Caco-2 (cell line): ENCODE measurements around the gene HDDC2. TPM values are rescaled to one million over a fixed set of nuclear protein-coding genes. Genes with fewer than 3 reads are reported as not detected.

ENCODE experiments used
- BruUV-seq: library from RNA; stranded (reverse); fragments of 400-500 nt; replicated peaks from 2 replicates; lab custom pipeline; 2021; lab: Mats Ljungman, UMichigan
- CTCF ChIA-PET: fragments of 300-600 bp; sonication (Branson Sonifier 250); formaldehyde crosslinking; loops from one replicate; lab custom pipeline; 2022; ENCODE audit warnings: antibody characterized with exemption; lab: Charles Lee
- POLR2A ChIA-PET: fragments of 300-600 bp; sonication (Branson Sonifier 250); formaldehyde crosslinking; loops from one replicate; lab custom pipeline; 2022; ENCODE audit warnings: antibody characterized with exemption; lab: Charles Lee
- DNase-seq, 2 experiments: peaks; one replicate each; pipeline versions ENCODE4 v3.0.0 to v3.0.0-alpha.2; 2020 to 2022
- H3K27me3 ChIP-seq: replicated peaks from 2 replicates; pipeline ENCODE4 v1.6.0; 2011; ENCODE audit warnings: low read length; ENCODE audit not compliant: control insufficient read depth, insufficient read depth
- H3K36me3 ChIP-seq: 2 replicates; pipeline ENCODE4 v1.5.1; 2011; ENCODE audit warnings: low read length; ENCODE audit not compliant: control insufficient read depth, insufficient read depth
- H3K4me1 ChIP-seq: fragments of 250-450 bp; sonication (Bioruptor Pico); 2 replicates; pipeline ENCODE4 v1.5.1; 2020; ENCODE audit warnings: mild to moderate bottlenecking
- H3K4me3 ChIP-seq: 2 replicates; pipeline ENCODE4 v1.5.1; 2011; ENCODE audit warnings: low read depth, mild to moderate bottlenecking, control low read depth, low read length
- H3K9me3 ChIP-seq: fragments of 250-450 bp; sonication (Bioruptor Pico); 2 replicates; pipeline ENCODE4 v1.5.1; 2020; ENCODE audit warnings: mild to moderate bottlenecking, moderate library complexity
- H3K27ac Mint-ChIP-seq: one replicate; pipeline ENCODE4 v1.8.0; 2022; ENCODE audit warnings: mixed read lengths; ENCODE audit not compliant: unreplicated experiment
- H3K27me3 Mint-ChIP-seq: one replicate; pipeline ENCODE4 v1.8.0; 2022; ENCODE audit warnings: mixed read lengths; ENCODE audit not compliant: insufficient read depth, unreplicated experiment
- H3K36me3 Mint-ChIP-seq: one replicate; pipeline ENCODE4 v1.8.0; 2022; ENCODE audit warnings: mild to moderate bottlenecking, mixed read lengths; ENCODE audit not compliant: insufficient read depth, unreplicated experiment
- H3K4me1 Mint-ChIP-seq: one replicate; pipeline ENCODE4 v1.8.0; 2022; ENCODE audit warnings: low read depth, mixed read lengths; ENCODE audit not compliant: unreplicated experiment
- H3K4me3 Mint-ChIP-seq: one replicate; pipeline ENCODE4 v1.8.0; 2022; ENCODE audit warnings: mild to moderate bottlenecking, moderate library complexity, mixed read lengths; ENCODE audit not compliant: unreplicated experiment
- H3K9me3 Mint-ChIP-seq: one replicate; pipeline ENCODE4 v1.8.0; 2022; ENCODE audit warnings: mixed read lengths; ENCODE audit not compliant: unreplicated experiment
- CTCF ChIP-seq, 2 experiments: fragments of 200-600 bp in 1 of 2; IDR thresholded peaks; 1 replicate in 1 of 2; 2 replicates in 1 of 2; pipeline versions ENCODE4 v1.5.1 to v1.8.0; 2011 to 2022; ENCODE audit warnings: antibody characterized with exemption in 1 of 2, control low read depth in 1 of 2, inconsistent platforms in 1 of 2, low read depth in 1 of 2, low read length in 1 of 2, mild to moderate bottlenecking in 1 of 2, moderate library complexity in 1 of 2; ENCODE audit not compliant: insufficient read depth in 1 of 2, severe bottlenecking in 1 of 2, unreplicated experiment in 1 of 2
- intact Hi-C: fragments of 100-400 bp; cut with micrococcal nuclease; formaldehyde crosslinking; loops from one replicate; pipeline ENCODE4 v1.10.0; 2022; ENCODE audit not compliant: unreplicated experiment
- total RNA-seq: library from RNA; stranded (reverse); gene quantifications from 2 replicates; pipeline ENCODE4 v1.2.3, GENCODE V29; 2022

Gene HDDC2
- total RNA-seq, 1 experiment from 2014 or later = 66.5 TPM

- Mint-ChIP-seq H3K4me1 (no peaks in the 10 kb centered on the region), H3K4me3 (no peak overlapping the region), H3K9me3 (no peaks in the 10 kb centered on the region), H3K27ac (no peak overlapping the region), H3K36me3 (peaks cover 2% of the 10 kb centered on the region), H3K27me3 (no peaks in the 10 kb centered on the region)
- Histone ChIP-seq H3K27me3 (no peaks in the 10 kb centered on the region), H3K4me1 (no peaks in the 10 kb centered on the region), H3K4me3 (no peak overlapping the region), H3K9me3 (no peaks in the 10 kb centered on the region), H3K36me3 (no peaks in the 10 kb centered on the region)
- intact Hi-C loops = loop anchor here (5.0 kb wide), 1 partner anchor 63 kb away; no protein-coding TSS in a partner anchor
- no peak for TF ChIP-seq CTCF (IDR thresholded peaks at IDR 0.05; ENCODE audit: insufficient read depth in 1 of 2, low read depth in 1 of 2, low read length in 1 of 2, severe bottlenecking in 1 of 2, unreplicated experiment in 1 of 2)
- BruUV-seq = no TSS peak
- CTCF ChIA-PET = no interaction called here
- DNase-seq = no peak
- POLR2A ChIA-PET = no interaction called here
These were observed 46.6 kb downstream of the HDDC2 start for GRCh38 chr6:125255201-125255600.

DNA sequence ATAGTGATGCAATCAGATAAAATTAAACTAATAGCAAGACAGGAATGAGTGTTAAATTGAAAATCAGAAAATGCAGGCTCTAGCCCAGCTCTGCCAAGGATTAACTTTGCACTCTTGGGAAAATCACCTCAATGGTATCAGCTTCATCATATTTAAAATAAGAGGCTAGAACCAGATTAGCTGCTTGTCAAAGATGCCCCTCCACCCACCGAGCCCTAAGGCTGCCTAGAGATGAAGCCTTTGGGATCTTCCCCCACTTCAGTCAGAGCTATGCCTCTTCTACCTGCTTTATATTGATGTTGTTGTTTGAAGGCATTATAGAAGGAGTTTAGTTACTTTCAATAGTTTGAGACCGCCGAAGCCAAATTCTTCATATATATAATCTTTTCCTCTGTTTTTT, 47.4 kb downstream of the HDDC2 start:
- no peaks in the 10 kb centered on the region for H3K9me3 Mint-ChIP-seq
- H3K4me1 ChIP-seq = no peaks in the 10 kb centered on the region
- no peak for TF ChIP-seq CTCF (IDR thresholded peaks at IDR 0.05; ENCODE audit: insufficient read depth in 1 of 2, low read depth in 1 of 2, low read length in 1 of 2, severe bottlenecking in 1 of 2, unreplicated experiment in 1 of 2)
- no peaks in the 10 kb centered on the region for H3K9me3 ChIP-seq
- no peaks in the 10 kb centered on the region for H3K4me1 Mint-ChIP-seq
- ChIA-PET POLR2A (no interaction called here), CTCF (no interaction called here)
- DNase-seq = no peak
- no peaks in the 10 kb centered on the region for H3K36me3 ChIP-seq
- no peak overlapping the region for H3K27ac Mint-ChIP-seq
- H3K4me3 Mint-ChIP-seq = no peak overlapping the region
- H3K36me3 Mint-ChIP-seq = peaks cover 6% of the 10 kb centered on the region
- H3K27me3 ChIP-seq = no peaks in the 10 kb centered on the region
- H3K27me3 Mint-ChIP-seq = no peaks in the 10 kb centered on the region
- H3K4me3 ChIP-seq = no peak overlapping the region
- BruUV-seq = no TSS peak
- intact Hi-C loops = no loop called here

DNA sequence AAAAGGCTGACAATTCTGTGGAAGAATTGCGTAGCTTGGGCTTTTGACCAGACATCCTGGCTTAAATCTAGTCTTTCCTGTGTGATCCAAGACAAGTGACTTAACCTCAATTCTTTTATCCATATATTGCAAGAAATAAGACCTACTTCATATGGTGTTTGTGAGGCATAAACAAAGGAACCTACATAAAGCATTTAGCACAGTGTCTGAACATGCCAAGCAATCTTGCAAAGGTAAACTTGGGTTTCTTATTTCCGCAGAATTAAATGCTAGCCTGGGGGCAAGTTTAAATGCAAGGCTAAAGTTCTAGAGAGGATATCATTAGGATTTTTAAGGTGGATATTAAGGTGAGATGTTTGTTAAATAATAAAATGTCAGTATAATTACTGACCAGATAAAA, 47.9 kb downstream of the HDDC2 start:
- H3K36me3 ChIP-seq = no peaks in the 10 kb centered on the region
- H3K9me3 ChIP-seq = no peaks in the 10 kb centered on the region
- intact Hi-C loops = no loop called here
- Mint-ChIP-seq H3K4me1 (no peaks in the 10 kb centered on the region), H3K4me3 (no peak overlapping the region), H3K36me3 (peaks cover 6% of the 10 kb centered on the region), H3K27ac (no peak overlapping the region), H3K9me3 (no peaks in the 10 kb centered on the region), H3K27me3 (no peaks in the 10 kb centered on the region)
- TF ChIP-seq CTCF (IDR thresholded peaks at IDR 0.05; ENCODE audit: insufficient read depth in 1 of 2, low read depth in 1 of 2, low read length in 1 of 2, severe bottlenecking in 1 of 2, unreplicated experiment in 1 of 2) = no peak
- BruUV-seq = no TSS peak
- H3K4me1 ChIP-seq = no peaks in the 10 kb centered on the region
- H3K27me3 ChIP-seq = no peaks in the 10 kb centered on the region
- ChIA-PET CTCF (no interaction called here), POLR2A (no interaction called here)
- H3K4me3 ChIP-seq = no peak overlapping the region
- DNase-seq = no peak
